HG02852 (cell line): ENCODE results near the gene FOXC1.

Experiments
- ATAC-seq: cut with Tn5 transposase; IDR thresholded peaks from one replicate; pipeline ENCODE4 v1.9.1; 2021; ENCODE audit warnings: mild to moderate bottlenecking, moderate library complexity; ENCODE audit not compliant: unreplicated experiment

FOXC1 gene

GRCh38 chr6:1611572-1612298, 2.0 kb downstream of the FOXC1 start:
- ATAC-seq, result no peak

GRCh38 chr6:1612299-1612973, 2.7 kb downstream of the FOXC1 start:
- ATAC-seq, result no peak

GRCh38 chr6:1612974-1613306, 3.2 kb downstream of the FOXC1 start:
- no peak for ATAC-seq

GRCh38 chr6:1613346-1613687, 3.6 kb downstream of the FOXC1 start:
- no peak for ATAC-seq

- ATAC-seq, result no peak
Observed at GRCh38 chr6:1613688-1614447, 4.2 kb downstream of the FOXC1 start.

GRCh38 chr6:1614448-1615150, 4.9 kb downstream of the FOXC1 start:
- no peak for ATAC-seq

GRCh38 chr6:1615151-1615852, 5.6 kb downstream of the FOXC1 start:
- no peak for ATAC-seq

GRCh38 chr6:1615853-1616420, 6.2 kb downstream of the FOXC1 start:
- ATAC-seq, result no peak

GRCh38 chr6:1616701-1617463, 7.2 kb downstream of the FOXC1 start:
- no peak for ATAC-seq

- no peak for ATAC-seq
Observed at GRCh38 chr6:1617466-1618310, 8.0 kb downstream of the FOXC1 start.

- no peak for ATAC-seq
Observed at GRCh38 chr6:1618311-1619097, 8.8 kb downstream of the FOXC1 start.

- ATAC-seq, result no peak
Observed at GRCh38 chr6:1619098-1619672, 9.5 kb downstream of the FOXC1 start.

GRCh38 chr6:1619673-1620503, 10.2 kb downstream of the FOXC1 start:
- no peak for ATAC-seq

GRCh38 chr6:1620504-1621069, 10.9 kb downstream of the FOXC1 start:
- no peak for ATAC-seq

GRCh38 chr6:1621070-1621701, 11.5 kb downstream of the FOXC1 start:
- ATAC-seq, result no peak

- no peak for ATAC-seq
Observed at GRCh38 chr6:1622220-1622850, 12.6 kb downstream of the FOXC1 start.
